GM12878 (cell line): ENCODE measurements around the gene HCFC1. TPM values are rescaled to one million over a fixed set of nuclear protein-coding genes. Genes with fewer than 3 reads are reported as not detected.

Experiments used
- ATAC-seq: fragments of 200-7000 bp; cut with Tn5 transposase; 3 replicates; pipeline ENCODE4 v1.9.1; 2020; ENCODE audit warnings: mild to moderate bottlenecking, moderate library complexity
- BruUV-seq: library from RNA; stranded (reverse); fragments of 400-500 nt; replicated peaks from 2 replicates; lab custom pipeline; 2021; lab: Mats Ljungman, UMichigan
- CTCF ChIA-PET: fragments of 300-600 bp; sonication (Branson Sonifier 250); formaldehyde crosslinking; extraction: SDS; loops from one replicate; lab custom pipeline; 2021; ENCODE audit warnings: inconsistent platforms; lab: Yijun Ruan, JAX
- POLR2A ChIA-PET: fragments of 350-600 bp; formaldehyde crosslinking; extraction: SDS; loops from one replicate; lab custom pipeline; 2021; ENCODE audit warnings: inconsistent platforms; lab: Charles Lee
- RAD21 ChIA-PET: fragments of 300-600 bp; sonication (Branson Sonifier 250); formaldehyde crosslinking; loops from one replicate; lab custom pipeline; 2023; ENCODE audit warnings: antibody characterized with exemption; ENCODE audit not compliant: unreplicated experiment; lab: Charles Lee
- SMC1A ChIA-PET: fragments of 300-600 bp; sonication (Branson Sonifier 250); formaldehyde crosslinking; loops from one replicate; lab custom pipeline; 2023; ENCODE audit not compliant: unreplicated experiment, uncharacterized antibody; lab: Charles Lee
- DNase-seq: peaks from one replicate; pipeline ENCODE4 v3.0.0-alpha.2; 2011; ENCODE audit warnings: low read depth, low spot score
- FAIRE-seq: peaks from 3 replicates; lab custom pipeline; 2011; peaks lifted over from hg19 to GRCh38; lab: Jason Lieb, UNC
- H2AFZ ChIP-seq: 2 replicates; pipeline ENCODE4 v1.6.0; 2011; ENCODE audit warnings: low read depth, low read length, control low read depth; ENCODE audit not compliant: control insufficient read depth
- H3K27ac ChIP-seq: 2 replicates; pipeline ENCODE4 v1.5.1; 2011; ENCODE audit warnings: control low read depth; ENCODE audit not compliant: control insufficient read depth, insufficient read depth
- H3K27me3 ChIP-seq, 2 experiments: replicated peaks in 1 of 2; 2 replicates each; pipeline versions ENCODE4 v1.6.0 to v1.6.1; 2011; ENCODE audit warnings: low read length in 1 of 2; ENCODE audit not compliant: control insufficient read depth in 2 of 2, insufficient read depth in 2 of 2
- H3K36me3 ChIP-seq, 2 experiments: 2 replicates each; pipeline ENCODE4 v1.5.1; 2011; ENCODE audit warnings: low read length in 1 of 2; ENCODE audit not compliant: control insufficient read depth in 2 of 2, insufficient read depth in 2 of 2
- H3K4me1 ChIP-seq: 2 replicates; pipeline ENCODE4 v1.6.1; 2011; ENCODE audit warnings: mild to moderate bottlenecking, low read length, moderate library complexity, mixed read lengths; ENCODE audit not compliant: control insufficient read depth, insufficient read depth
- H3K4me2 ChIP-seq: 2 replicates; pipeline ENCODE4 v1.6.0; 2011; ENCODE audit warnings: control low read depth; ENCODE audit not compliant: control insufficient read depth, insufficient read depth
- H3K4me3 ChIP-seq: fragments of 200-600 bp; sonication (generic); 2 replicates; pipeline ENCODE4 v1.5.1; 2016
- H3K79me2 ChIP-seq: 2 replicates; pipeline ENCODE4 v1.6.0; 2011; ENCODE audit warnings: low read length; ENCODE audit not compliant: control insufficient read depth, insufficient read depth
- H3K9ac ChIP-seq: 2 replicates; pipeline ENCODE4 v1.8.0; 2011; ENCODE audit warnings: low read length, control low read depth, mixed read lengths; ENCODE audit not compliant: control insufficient read depth, insufficient read depth
- H3K9me3 ChIP-seq: replicated peaks from 3 replicates; pipeline ENCODE4 v1.5.1; 2011; ENCODE audit warnings: mild to moderate bottlenecking, low read length; ENCODE audit not compliant: control insufficient read depth, insufficient read depth
- H4K20me1 ChIP-seq: 2 replicates; pipeline ENCODE4 v1.6.0; 2011; ENCODE audit not compliant: control insufficient read depth, insufficient read depth
- ASH2L ChIP-seq: fragments of 300-600, 200-600 bp; sonication (generic); IDR thresholded peaks from 2 replicates; pipeline ENCODE4 v1.6.1; 2017; ENCODE audit warnings: low read depth, mild to moderate bottlenecking, borderline replicate concordance
- BRCA1 ChIP-seq: IDR thresholded peaks from 2 replicates; pipeline ENCODE4 v1.6.1; 2011; ENCODE audit warnings: low read depth, low read length, improper control_type of control experiment
- CBX3 ChIP-seq: fragments of 200-600 bp; sonication (generic); IDR thresholded peaks from 2 replicates; pipeline ENCODE4 v1.6.1; 2016; ENCODE audit warnings: low read depth, borderline replicate concordance
- ELK1 ChIP-seq: IDR thresholded peaks from 2 replicates; pipeline ENCODE4 v1.6.1; 2012; ENCODE audit warnings: low read depth, low read length, improper control_type of control experiment
- EZH2 ChIP-seq: IDR thresholded peaks from 2 replicates; pipeline ENCODE4 v1.6.1; 2012; ENCODE audit warnings: low read depth, mild to moderate bottlenecking, control low read depth, inconsistent platforms, low read length, borderline replicate concordance; ENCODE audit not compliant: control insufficient read depth
- HCFC1 ChIP-seq: fragments of 150-350 bp; IDR thresholded peaks from 2 replicates; pipeline ENCODE4 v1.6.1; 2014; ENCODE audit warnings: low read length
- HDAC2 ChIP-seq: fragments of 200-600 bp; sonication (generic); IDR thresholded peaks from 2 replicates; pipeline ENCODE4 v1.6.1; 2017
- PAX5 ChIP-seq: IDR thresholded peaks from 2 replicates; pipeline ENCODE4 v1.6.1; 2011; ENCODE audit warnings: low read depth, low read length, borderline replicate concordance
- POLR2AphosphoS5 ChIP-seq: IDR thresholded peaks from 2 replicates; pipeline ENCODE4 v1.6.1; 2011; ENCODE audit warnings: mild to moderate bottlenecking, low read length, inconsistent platforms
- RAD21 ChIP-seq: IDR thresholded peaks from 2 replicates; pipeline ENCODE4 v1.6.1; 2011; ENCODE audit warnings: mild to moderate bottlenecking, low read depth, low read length, moderate library complexity; ENCODE audit not compliant: insufficient read depth
- RBBP5 ChIP-seq: fragments of 200-600 bp; sonication (generic); conservative IDR thresholded peaks from 2 replicates; pipeline ENCODE4 v1.6.1; 2016
- RUNX3 ChIP-seq: IDR thresholded peaks from 2 replicates; pipeline ENCODE4 v1.6.1; 2012; ENCODE audit warnings: low read length, inconsistent platforms
- SRF ChIP-seq, 2 experiments: IDR thresholded peaks; 2 replicates each; pipeline ENCODE4 v1.6.1; 2011; ENCODE audit warnings: low read depth in 2 of 2, low read length in 2 of 2, mild to moderate bottlenecking in 1 of 2, moderate library complexity in 1 of 2
- STAT1 ChIP-seq: fragments of 450-650 bp; conservative IDR thresholded peaks from 2 replicates; pipeline ENCODE4 v1.6.1; 2014; ENCODE audit warnings: antibody characterized with exemption, mild to moderate bottlenecking
- SUZ12 ChIP-seq: fragments of 200-600 bp; sonication (generic); IDR thresholded peaks from one replicate; pipeline ENCODE4 v1.6.1; 2018; ENCODE audit warnings: antibody characterized with exemption, mild to moderate bottlenecking; ENCODE audit not compliant: unreplicated experiment
- TCF12 ChIP-seq: IDR thresholded peaks from 2 replicates; pipeline ENCODE4 v1.6.1; 2011; ENCODE audit warnings: low read depth, mild to moderate bottlenecking, low read length
- ZZZ3 ChIP-seq: IDR thresholded peaks from 2 replicates; pipeline ENCODE4 v1.6.1; 2011; ENCODE audit warnings: low read depth; ENCODE audit not compliant: control insufficient read depth, insufficient read length
- whole genome bisulfite sequencing: methylation state at CpG from one replicate; pipeline ENCODE4 v1.1.6; 2016; ENCODE audit warnings: low lambda C conversion rate; ENCODE audit not compliant: insufficient replicate concordance, insufficient coverage; ENCODE audit errors: missing lambda C conversion rate; 5-methylcytosine and 5-hydroxymethylcytosine counted together
- in situ Hi-C: fragments of 300-500 bp; cut with MboI; formaldehyde crosslinking; loops from 9 replicates; pipeline ENCODE4 v1.14.3; 2018; ENCODE audit warnings: mixed read lengths
- intact Hi-C: fragments of 100-400 bp; cut with micrococcal nuclease; formaldehyde crosslinking; loops from one replicate; pipeline ENCODE4 v1.14.2; 2022; ENCODE audit not compliant: unreplicated experiment
- polyA plus RNA-seq, 11 experiments: library from polyadenylated mRNA; depleted of rRNA in 4 of 11; unstranded in 6 of 11; stranded (reverse) in 5 of 11; fragments of >200 nt; fragmentation: Nextera tagmentation in 4 of 11; fragmentation: Illumina TruSeq in 1 of 11; extraction: Ambion mirVana in 4 of 11; extraction: Trizol in 1 of 11; gene quantifications; 1 replicate in 1 of 11; 2 replicates in 10 of 11; pipeline versions ENCODE4 v1.2.1 to v1.2.3, GENCODE V29; 2011 to 2016; ENCODE audit warnings: inconsistent platforms in 2 of 11, missing spikeins in 2 of 11, low read depth in 1 of 11
- total RNA-seq, 4 experiments: library from RNA; depleted of rRNA in 3 of 4; stranded (reverse); fragments of >200 nt in 3 of 4; fragmentation: Illumina TruSeq in 1 of 4; extraction: Trizol in 1 of 4; gene quantifications; 2 replicates each; pipeline versions ENCODE4 v1.2.1 to v1.2.3, GENCODE V29; 2013 to 2021

Gene HCFC1
- total and polyA plus RNA-seq, 10 of the 15 experiments (the other 5 are each of a cell fraction or from before 2014, with no cell fraction given), result 3.9 to 92.7 (median 23.5) TPM

- POLR2A ChIA-PET, result no interaction called here
- H3K9ac ChIP-seq, result no peak overlapping the region
- FAIRE-seq (no peak), DNase-seq (no peak), ATAC-seq (no peak)
- no peaks in the 10 kb centered on the region for H3K79me2 ChIP-seq
- RAD21 ChIA-PET, result no interaction called here
- CTCF ChIA-PET, result no interaction called here
- TF ChIP-seq PAX5 (no peak), HDAC2 (no peak), RBBP5 (no peak), HCFC1 (no peak)
- H3K4me1 ChIP-seq, result no peaks in the 10 kb centered on the region
- no peak overlapping the region for H3K4me2 ChIP-seq
- H3K9me3 ChIP-seq, result no peaks in the 10 kb centered on the region
- no peak overlapping the region for H3K4me3 ChIP-seq
- in situ Hi-C loops (no loop called here), intact Hi-C loops (no loop called here)
- SMC1A ChIA-PET, result interaction anchor here (0.6 kb wide), 1 partner anchor 18 kb away, joined by 4 read pairs; no protein-coding TSS in a partner anchor
- H2AFZ ChIP-seq, result no peak overlapping the region
- BruUV-seq, result no TSS peak
- H3K27ac ChIP-seq, result no peak overlapping the region
- H3K36me3 ChIP-seq, result peaks cover 0 to 3% of the 10 kb centered on the region in 2 experiments; a peak in 2 of 4 replicates
- no peaks in the 10 kb centered on the region for H4K20me1 ChIP-seq
- H3K27me3 ChIP-seq, result no peaks in the 10 kb centered on the region
- WGBS, result 88% methylated on average over 15 of the region's 17 CpGs
Observed at GRCh38 chrX:153913701-153914100, 57.9 kb downstream of the HCFC1 start.

GRCh38 chrX:153913211-153913610 is 58.4 kb downstream of the HCFC1 start:
- no peak overlapping the region for H3K27ac ChIP-seq
- CTCF ChIA-PET, result interaction anchor here (0.9 kb wide), 1 partner anchor 10 kb away, joined by 4 read pairs; no protein-coding TSS in a partner anchor
- H3K4me3 ChIP-seq, result no peak overlapping the region
- ATAC-seq, result no peak
- no peak overlapping the region for H3K9ac ChIP-seq
- no peak overlapping the region for H3K4me2 ChIP-seq
- no peaks in the 10 kb centered on the region; a peak in 2 of 4 replicates for H3K36me3 ChIP-seq
- POLR2A ChIA-PET, result no interaction called here
- H3K79me2 ChIP-seq, result no peaks in the 10 kb centered on the region
- SMC1A ChIA-PET, result interaction anchor here (0.6 kb wide), 1 partner anchor 18 kb away, joined by 4 read pairs; no protein-coding TSS in a partner anchor
- no peaks in the 10 kb centered on the region for H4K20me1 ChIP-seq
- no peak for DNase-seq
- 83% methylated on average over 15 of the region's 17 CpGs for WGBS
- RAD21 ChIA-PET, result interaction anchor here (0.7 kb wide), 1 partner anchor 126 kb away, joined by 3 read pairs; no protein-coding TSS in a partner anchor
- no peak overlapping the region for H2AFZ ChIP-seq
- no peaks in the 10 kb centered on the region for H3K9me3 ChIP-seq
- no peaks in the 10 kb centered on the region for H3K27me3 ChIP-seq
- H3K4me1 ChIP-seq, result no peaks in the 10 kb centered on the region
- TF ChIP-seq BRCA1 (no peak), CBX3 (no peak), SUZ12 (no peak), RUNX3 (no peak), POLR2AphosphoS5 (no peak), EZH2 (no peak), RAD21 (no peak), ASH2L (no peak), ZZZ3 (no peak), STAT1 (no peak), ELK1 (no peak), SRF (IDR thresholded peaks at IDR 0.05; ENCODE audit: low read depth in 2 of 2, low read length in 2 of 2) (no peak), TCF12 (no peak), HDAC2 (no peak)
- no peak for FAIRE-seq
- in situ Hi-C loops (no loop called here), intact Hi-C loops (no loop called here)
- BruUV-seq, result no TSS peak
